GM23338 (cell line): ENCODE measurements around the gene KRT3. TPM values are rescaled to one million over a fixed set of nuclear protein-coding genes. Genes with fewer than 3 reads are reported as not detected.

ENCODE experiments used
- ATAC-seq: fragments of 200-7000 bp; cut with Tn5 transposase; 3 replicates; pipeline ENCODE4 v1.9.1; 2020
- DNase-seq: peaks from one replicate; pipeline ENCODE4 v3.0.0-alpha.2; 2015; ENCODE audit warnings: low spot score
- H2AFZ ChIP-seq: fragments of 200-600 bp; sonication (generic); 2 replicates; pipeline ENCODE4 v1.8.0; 2016; ENCODE audit warnings: antibody characterized with exemption, mild to moderate bottlenecking, moderate library complexity
- H3F3A ChIP-seq: fragments of 200-600 bp; sonication (generic); replicated peaks from 2 replicates; pipeline ENCODE4 v1.8.0; 2017; ENCODE audit warnings: antibody characterized with exemption, mixed run types, low read depth
- H3K27ac ChIP-seq: fragments of 200-600 bp; sonication (generic); 2 replicates; pipeline ENCODE4 v1.6.1; 2016; ENCODE audit warnings: low read depth
- H3K27me3 ChIP-seq: fragments of 200-600 bp; sonication (generic); 2 replicates; pipeline ENCODE4 v1.8.0; 2016; ENCODE audit warnings: mild to moderate bottlenecking, mixed run types, moderate library complexity; ENCODE audit not compliant: insufficient read depth
- H3K36me3 ChIP-seq: fragments of 200-600 bp; sonication (generic); 2 replicates; pipeline ENCODE4 v1.8.0; 2016; ENCODE audit warnings: mild to moderate bottlenecking; ENCODE audit not compliant: insufficient read depth
- H3K4me1 ChIP-seq: fragments of 200-600 bp; sonication (generic); 2 replicates; pipeline ENCODE4 v1.8.0; 2016; ENCODE audit warnings: mild to moderate bottlenecking, moderate library complexity; ENCODE audit not compliant: insufficient read depth
- H3K4me2 ChIP-seq: fragments of 200-600 bp; sonication (generic); 2 replicates; pipeline ENCODE4 v1.7.1; 2017; ENCODE audit warnings: mixed run types
- H3K4me3 ChIP-seq: fragments of 200-600 bp; sonication (generic); 2 replicates; pipeline ENCODE4 v1.6.1; 2016; ENCODE audit warnings: mixed run types
- H3K79me2 ChIP-seq: fragments of 200-600 bp; sonication (generic); replicated peaks from 2 replicates; pipeline ENCODE4 v1.8.0; 2017; ENCODE audit warnings: mild to moderate bottlenecking; ENCODE audit not compliant: insufficient read depth
- H3K9me2 ChIP-seq: fragments of 200-600 bp; sonication (generic); 2 replicates; pipeline ENCODE4 v1.8.0; 2017; ENCODE audit not compliant: insufficient read depth
- H4K20me1 ChIP-seq: fragments of 200-600 bp; sonication (generic); replicated peaks from 2 replicates; pipeline ENCODE4 v1.8.0; 2017; ENCODE audit warnings: mild to moderate bottlenecking; ENCODE audit not compliant: insufficient read depth
- H3K27ac Mint-ChIP-seq: 2 replicates; pipeline ENCODE4 v1.8.0; 2020; ENCODE audit warnings: inconsistent platforms, mild to moderate bottlenecking, moderate library complexity, mixed read lengths
- H3K27me3 Mint-ChIP-seq: 3 replicates; pipeline ENCODE4 v1.8.0; 2022; ENCODE audit warnings: low read depth, mild to moderate bottlenecking, moderate library complexity, mixed read lengths, inconsistent platforms; ENCODE audit not compliant: insufficient read depth, poor library complexity
- H3K36me3 Mint-ChIP-seq: 3 replicates; pipeline ENCODE4 v1.8.0; 2021; ENCODE audit warnings: low read depth, mild to moderate bottlenecking, inconsistent platforms, moderate library complexity, mixed read lengths
- H3K4me1 Mint-ChIP-seq: 3 replicates; pipeline ENCODE4 v1.8.0; 2020; ENCODE audit warnings: mild to moderate bottlenecking, inconsistent platforms, mixed read lengths
- H3K4me3 Mint-ChIP-seq: 3 replicates; pipeline ENCODE4 v1.8.0; 2021; ENCODE audit warnings: moderate library complexity, mild to moderate bottlenecking, inconsistent platforms, mixed read lengths
- H3K9me3 Mint-ChIP-seq: 3 replicates; pipeline ENCODE4 v1.8.0; 2020; ENCODE audit warnings: moderate library complexity, mild to moderate bottlenecking, inconsistent platforms, mixed read lengths
- CREB1 ChIP-seq: fragments of 250-450 bp; sonication (Bioruptor Pico); IDR thresholded peaks from 2 replicates; pipeline ENCODE4 v1.5.0; 2020; ENCODE audit warnings: low read depth, mild to moderate bottlenecking, moderate library complexity
- EZH2phosphoT487 ChIP-seq: fragments of 200-600 bp; sonication (generic); IDR thresholded peaks from one replicate; pipeline ENCODE4 v1.8.1; 2018; ENCODE audit warnings: antibody characterized with exemption; ENCODE audit not compliant: unreplicated experiment
- JUNB ChIP-seq: IDR thresholded peaks from one replicate; pipeline ENCODE4 v1.6.1; 2016; ENCODE audit warnings: antibody characterized with exemption; ENCODE audit not compliant: unreplicated experiment
- NANOG ChIP-seq: IDR thresholded peaks from 2 replicates; pipeline ENCODE4 v1.6.1; 2016; ENCODE audit warnings: antibody characterized with exemption, borderline replicate concordance
- POLR2AphosphoS5 ChIP-seq: IDR thresholded peaks from 2 replicates; pipeline ENCODE4 v1.6.1; 2016; ENCODE audit warnings: antibody characterized with exemption, low read depth
- STAT1 ChIP-seq: IDR thresholded peaks from one replicate; pipeline ENCODE4 v1.6.1; 2016; ENCODE audit warnings: antibody characterized with exemption; ENCODE audit not compliant: unreplicated experiment
- ZNF331 ChIP-seq: fragments of 250-450 bp; sonication (Bioruptor Pico); IDR thresholded peaks from 2 replicates; pipeline ENCODE4 v1.5.0; 2020; ENCODE audit warnings: low read depth, mild to moderate bottlenecking, moderate library complexity
- polyA plus RNA-seq: library from polyadenylated mRNA; unstranded; fragments of >200 nt; fragmentation: Nextera tagmentation; extraction: Ambion mirVana; gene quantifications from 2 replicates; pipeline ENCODE4 v1.2.1, GENCODE V29; 2016
- total RNA-seq: library from RNA; depleted of rRNA; stranded (reverse); fragments of >200 nt; shearing (Covaris generic); gene quantifications from 2 replicates; pipeline ENCODE4 v1.2.3, GENCODE V29; 2014
- TF ChIP-seq, protein P1 (sequence below): fragments of 250-450 bp; sonication (Bioruptor Pico); IDR thresholded peaks from 2 replicates; pipeline ENCODE4 v1.5.0; 2020; ENCODE audit warnings: mild to moderate bottlenecking, moderate library complexity
- TF ChIP-seq, protein P2 (sequence below), 2 experiments: fragments of 200-600 bp in 1 of 2; sonication (generic) in 1 of 2; conservative IDR thresholded peaks; 2 replicates each; pipeline versions ENCODE4 v1.5.1 to v1.6.1; 2016 to 2017; ENCODE audit warnings: antibody characterized with exemption in 2 of 2, low read depth in 2 of 2, mild to moderate bottlenecking in 2 of 2, moderate library complexity in 1 of 2

Gene KRT3
- total and polyA plus RNA-seq, 2 experiments from 2014 or later: not detected

DNA sequence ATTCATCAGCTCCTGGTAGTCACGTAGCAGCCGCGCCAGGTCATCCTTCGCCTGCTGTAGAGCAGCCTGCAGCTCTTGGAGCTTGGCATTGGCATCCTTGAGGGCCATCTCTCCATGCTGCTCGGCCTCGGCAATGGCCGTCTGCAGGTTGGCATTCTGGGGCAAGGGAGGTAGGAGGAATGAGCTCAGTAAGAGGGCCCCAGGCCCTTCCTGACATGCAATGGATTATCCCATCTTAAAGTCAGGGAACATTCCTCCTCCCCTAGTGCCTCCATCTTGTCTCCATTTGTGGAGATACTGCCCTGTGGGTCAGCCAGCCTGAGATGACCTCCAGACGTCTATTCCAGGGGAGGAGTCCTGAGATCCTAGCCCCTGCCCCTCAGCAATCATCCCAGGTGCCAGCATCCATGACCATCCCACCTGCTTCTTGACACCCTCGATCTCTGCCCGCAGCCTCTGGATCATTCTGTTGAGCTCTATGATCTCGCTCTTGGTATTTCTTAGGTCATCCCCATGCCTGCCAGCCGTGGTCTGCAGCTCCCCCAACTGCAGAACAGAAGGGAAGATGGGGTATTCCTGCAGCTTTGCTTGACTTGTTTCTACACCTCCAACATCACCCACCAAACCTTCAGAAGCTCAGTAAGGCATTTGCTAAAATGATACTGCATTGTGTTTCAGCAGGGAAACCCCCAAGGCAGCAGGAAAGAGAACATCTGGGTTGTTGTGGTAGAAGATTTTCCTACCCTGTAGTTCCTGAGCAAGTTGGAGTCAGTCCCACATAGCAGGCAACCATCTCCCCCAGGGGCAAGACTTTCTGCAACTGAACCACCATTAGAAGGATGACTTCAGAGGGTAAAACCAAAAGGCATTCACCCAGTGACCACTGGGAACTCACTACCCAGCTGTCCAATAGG is 4.4 kb downstream of the KRT3 start:
- Mint-ChIP-seq H3K4me3 (no peak overlapping the region), H3K27ac (no peak overlapping the region), H3K4me1 (peaks cover 5% of the 10 kb centered on the region), H3K27me3 (peaks cover 13% of the 10 kb centered on the region), H3K36me3 (no peaks in the 10 kb centered on the region), H3K9me3 (no peaks in the 10 kb centered on the region)
- DNase-seq (no peak), ATAC-seq (no peak)
- Histone ChIP-seq H3K36me3 (no peaks in the 10 kb centered on the region), H3K27ac (no peak overlapping the region), H3K4me1 (no peaks in the 10 kb centered on the region), H4K20me1 (no peaks in the 10 kb centered on the region), H3K27me3 (no peaks in the 10 kb centered on the region), H2AFZ (no peak overlapping the region), H3K9me2 (peaks cover 7% of the 10 kb centered on the region), H3F3A (no peaks in the 10 kb centered on the region), H3K79me2 (no peaks in the 10 kb centered on the region), H3K4me3 (no peak overlapping the region), H3K4me2 (no peak overlapping the region)
- no peak for TF ChIP-seq NANOG
- TF ChIP-seq, protein P1, sequence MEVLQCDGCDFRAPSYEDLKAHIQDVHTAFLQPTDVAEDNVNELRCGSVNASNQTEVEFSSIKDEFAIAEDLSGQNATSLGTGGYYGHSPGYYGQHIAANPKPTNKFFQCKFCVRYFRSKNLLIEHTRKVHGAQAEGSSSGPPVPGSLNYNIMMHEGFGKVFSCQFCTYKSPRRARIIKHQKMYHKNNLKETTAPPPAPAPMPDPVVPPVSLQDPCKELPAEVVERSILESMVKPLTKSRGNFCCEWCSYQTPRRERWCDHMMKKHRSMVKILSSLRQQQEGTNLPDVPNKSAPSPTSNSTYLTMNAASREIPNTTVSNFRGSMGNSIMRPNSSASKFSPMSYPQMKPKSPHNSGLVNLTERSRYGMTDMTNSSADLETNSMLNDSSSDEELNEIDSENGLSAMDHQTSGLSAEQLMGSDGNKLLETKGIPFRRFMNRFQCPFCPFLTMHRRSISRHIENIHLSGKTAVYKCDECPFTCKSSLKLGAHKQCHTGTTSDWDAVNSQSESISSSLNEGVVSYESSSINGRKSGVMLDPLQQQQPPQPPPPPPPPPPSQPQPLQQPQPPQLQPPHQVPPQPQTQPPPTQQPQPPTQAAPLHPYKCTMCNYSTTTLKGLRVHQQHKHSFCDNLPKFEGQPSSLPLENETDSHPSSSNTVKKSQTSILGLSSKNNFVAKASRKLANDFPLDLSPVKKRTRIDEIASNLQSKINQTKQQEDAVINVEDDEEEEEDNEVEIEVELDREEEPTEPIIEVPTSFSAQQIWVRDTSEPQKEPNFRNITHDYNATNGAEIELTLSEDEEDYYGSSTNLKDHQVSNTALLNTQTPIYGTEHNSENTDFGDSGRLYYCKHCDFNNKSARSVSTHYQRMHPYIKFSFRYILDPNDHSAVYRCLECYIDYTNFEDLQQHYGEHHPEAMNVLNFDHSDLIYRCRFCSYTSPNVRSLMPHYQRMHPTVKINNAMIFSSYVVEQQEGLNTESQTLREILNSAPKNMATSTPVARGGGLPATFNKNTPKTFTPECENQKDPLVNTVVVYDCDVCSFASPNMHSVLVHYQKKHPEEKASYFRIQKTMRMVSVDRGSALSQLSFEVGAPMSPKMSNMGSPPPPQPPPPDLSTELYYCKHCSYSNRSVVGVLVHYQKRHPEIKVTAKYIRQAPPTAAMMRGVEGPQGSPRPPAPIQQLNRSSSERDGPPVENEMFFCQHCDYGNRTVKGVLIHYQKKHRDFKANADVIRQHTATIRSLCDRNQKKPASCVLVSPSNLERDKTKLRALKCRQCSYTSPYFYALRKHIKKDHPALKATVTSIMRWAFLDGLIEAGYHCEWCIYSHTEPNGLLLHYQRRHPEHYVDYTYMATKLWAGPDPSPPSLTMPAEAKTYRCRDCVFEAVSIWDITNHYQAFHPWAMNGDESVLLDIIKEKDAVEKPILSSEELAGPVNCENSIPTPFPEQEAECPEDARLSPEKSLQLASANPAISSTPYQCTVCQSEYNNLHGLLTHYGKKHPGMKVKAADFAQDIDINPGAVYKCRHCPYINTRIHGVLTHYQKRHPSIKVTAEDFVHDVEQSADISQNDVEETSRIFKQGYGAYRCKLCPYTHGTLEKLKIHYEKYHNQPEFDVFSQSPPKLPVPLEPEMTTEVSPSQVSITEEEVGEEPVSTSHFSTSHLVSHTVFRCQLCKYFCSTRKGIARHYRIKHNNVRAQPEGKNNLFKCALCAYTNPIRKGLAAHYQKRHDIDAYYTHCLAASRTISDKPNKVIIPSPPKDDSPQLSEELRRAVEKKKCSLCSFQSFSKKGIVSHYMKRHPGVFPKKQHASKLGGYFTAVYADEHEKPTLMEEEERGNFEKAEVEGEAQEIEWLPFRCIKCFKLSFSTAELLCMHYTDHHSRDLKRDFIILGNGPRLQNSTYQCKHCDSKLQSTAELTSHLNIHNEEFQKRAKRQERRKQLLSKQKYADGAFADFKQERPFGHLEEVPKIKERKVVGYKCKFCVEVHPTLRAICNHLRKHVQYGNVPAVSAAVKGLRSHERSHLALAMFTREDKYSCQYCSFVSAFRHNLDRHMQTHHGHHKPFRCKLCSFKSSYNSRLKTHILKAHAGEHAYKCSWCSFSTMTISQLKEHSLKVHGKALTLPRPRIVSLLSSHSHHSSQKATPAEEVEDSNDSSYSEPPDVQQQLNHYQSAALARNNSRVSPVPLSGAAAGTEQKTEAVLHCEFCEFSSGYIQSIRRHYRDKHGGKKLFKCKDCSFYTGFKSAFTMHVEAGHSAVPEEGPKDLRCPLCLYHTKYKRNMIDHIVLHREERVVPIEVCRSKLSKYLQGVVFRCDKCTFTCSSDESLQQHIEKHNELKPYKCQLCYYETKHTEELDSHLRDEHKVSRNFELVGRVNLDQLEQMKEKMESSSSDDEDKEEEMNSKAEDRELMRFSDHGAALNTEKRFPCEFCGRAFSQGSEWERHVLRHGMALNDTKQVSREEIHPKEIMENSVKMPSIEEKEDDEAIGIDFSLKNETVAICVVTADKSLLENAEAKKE (CRISPR knock-in tag): no peak
- TF ChIP-seq JUNB: no peak
- no peak for TF ChIP-seq CREB1 (CRISPR knock-in tag)
- no peak for TF ChIP-seq ZNF331 (CRISPR knock-in tag)
- no peak for TF ChIP-seq EZH2phosphoT487
- no peak for TF ChIP-seq STAT1
- TF ChIP-seq, protein P2, sequence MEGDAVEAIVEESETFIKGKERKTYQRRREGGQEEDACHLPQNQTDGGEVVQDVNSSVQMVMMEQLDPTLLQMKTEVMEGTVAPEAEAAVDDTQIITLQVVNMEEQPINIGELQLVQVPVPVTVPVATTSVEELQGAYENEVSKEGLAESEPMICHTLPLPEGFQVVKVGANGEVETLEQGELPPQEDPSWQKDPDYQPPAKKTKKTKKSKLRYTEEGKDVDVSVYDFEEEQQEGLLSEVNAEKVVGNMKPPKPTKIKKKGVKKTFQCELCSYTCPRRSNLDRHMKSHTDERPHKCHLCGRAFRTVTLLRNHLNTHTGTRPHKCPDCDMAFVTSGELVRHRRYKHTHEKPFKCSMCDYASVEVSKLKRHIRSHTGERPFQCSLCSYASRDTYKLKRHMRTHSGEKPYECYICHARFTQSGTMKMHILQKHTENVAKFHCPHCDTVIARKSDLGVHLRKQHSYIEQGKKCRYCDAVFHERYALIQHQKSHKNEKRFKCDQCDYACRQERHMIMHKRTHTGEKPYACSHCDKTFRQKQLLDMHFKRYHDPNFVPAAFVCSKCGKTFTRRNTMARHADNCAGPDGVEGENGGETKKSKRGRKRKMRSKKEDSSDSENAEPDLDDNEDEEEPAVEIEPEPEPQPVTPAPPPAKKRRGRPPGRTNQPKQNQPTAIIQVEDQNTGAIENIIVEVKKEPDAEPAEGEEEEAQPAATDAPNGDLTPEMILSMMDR (conservative IDR thresholded peaks at IDR 0.05; ENCODE audit: low read depth in 2 of 2): no peak
- TF ChIP-seq POLR2AphosphoS5: no peak
